Measurements from ENCODE around the gene TMPRSS13. TPM values are rescaled to one million over a fixed set of nuclear protein-coding genes. Genes with fewer than 3 reads are reported as not detected.

TMPRSS13 gene
- total and polyA plus RNA-seq, 9 of the 15 experiments (the other 6 are each of a cell fraction or from before 2014, with no cell fraction given): 0.11 to 0.29 (median 0.15) TPM

GRCh38 chr11:117950301-117950700 is 21.1 kb upstream of the TMPRSS13 start (continued):
- TF ChIP-seq NFIC (IDR thresholded peaks at IDR 0.05) (peak; percentile 43; the same call in 1 of the 2 replicates), FOXJ2 (tag; IDR thresholded peaks at IDR 0.05) (no peak), ESRRA (IDR thresholded peaks at IDR 0.05; ENCODE audit: borderline replicate concordance, low read depth) (peak; percentile 46; the same call in 1 of the 2 replicates), SETDB1 (IDR thresholded peaks at IDR 0.05; ENCODE audit: low read length) (no peak), ZC3H8 (IDR thresholded peaks at IDR 0.05) (no peak), PBX2 (CRISPR knock-in tag; IDR thresholded peaks at IDR 0.05; ENCODE audit: low read depth) (no peak), PBX2 (tag; conservative IDR thresholded peaks at IDR 0.05; ENCODE audit: low read depth) (no peak), NELFE (IDR thresholded peaks at IDR 0.05; ENCODE audit: insufficient read depth, insufficient read length) (no peak), CHAMP1 (IDR thresholded peaks at IDR 0.05) (no peak), FOXJ3 (CRISPR knock-in tag; IDR thresholded peaks at IDR 0.05) (no peak), ZNF239 (CRISPR knock-in tag; IDR thresholded peaks at IDR 0.05) (no peak), TEAD1 (CRISPR knock-in tag; IDR thresholded peaks at IDR 0.05) (no peak), ZNF324 (CRISPR knock-in tag; IDR thresholded peaks at IDR 0.05) (no peak), ZNF764 (CRISPR knock-in tag; IDR thresholded peaks at IDR 0.05; ENCODE audit: low read depth) (no peak), BACH1 (tag; IDR thresholded peaks at IDR 0.05) (0 out of 2 replicates have a peak, but pooled peaks have one; percentile 38), ZNF184 (CRISPR knock-in tag; IDR thresholded peaks at IDR 0.05) (no peak), MXI1 (IDR thresholded peaks at IDR 0.05; ENCODE audit: low read depth, low read length) (no peak), ZC3H4 (CRISPR knock-in tag; IDR thresholded peaks at IDR 0.05; ENCODE audit: borderline replicate concordance) (no peak), MEIS2 (IDR thresholded peaks at IDR 0.05; ENCODE audit: partially characterized antibody) (peak; percentile 24), TOE1 (IDR thresholded peaks at IDR 0.05; ENCODE audit: borderline replicate concordance) (no peak), TOE1 (CRISPR knock-in tag; IDR thresholded peaks at IDR 0.05; ENCODE audit: borderline replicate concordance, low read depth) (no peak), RNF219 (CRISPR knock-in tag; IDR thresholded peaks at IDR 0.05) (no peak), ATF2 (CRISPR knock-in tag; IDR thresholded peaks at IDR 0.05) (no peak)

Data from K562 (cell line).